Spinal cord (tissue), 10 donors: ENCODE results near the gene USP8. TPM values are rescaled to one million over a fixed set of nuclear protein-coding genes. Genes with fewer than 3 reads are reported as not detected.
"Not testable (repeated sequence)": the region's sequence is repeated elsewhere in the genome, so short reads cannot be mapped to it uniquely, and the experiment has no call there.

Source experiments
- DNase-seq, 6 donors: peaks; one replicate each; pipeline versions ENCODE4 v3.0.0 to v3.0.0-alpha.2; 2013 to 2015; ENCODE audit warnings: low spot score in 6 of 6, low read depth in 4 of 6
- H3K27ac ChIP-seq: one replicate; pipeline ENCODE4 v1.5.1; 2013; ENCODE audit warnings: low read depth, low read length, control low read depth
- H3K27me3 ChIP-seq: one replicate; pipeline ENCODE4 v1.6.1; 2013; ENCODE audit warnings: low read length; ENCODE audit not compliant: control insufficient read depth, insufficient read depth
- H3K36me3 ChIP-seq: one replicate; pipeline ENCODE4 v1.6.1; 2013; ENCODE audit warnings: low read length; ENCODE audit not compliant: control insufficient read depth, insufficient read depth
- H3K4me1 ChIP-seq: one replicate; pipeline ENCODE4 v1.6.1; 2013; ENCODE audit warnings: low read length; ENCODE audit not compliant: control insufficient read depth, insufficient read depth
- H3K4me3 ChIP-seq: one replicate; pipeline ENCODE4 v1.5.1; 2013; ENCODE audit warnings: low read depth, low read length, control low read depth
- H3K9me3 ChIP-seq: one replicate; pipeline ENCODE4 v1.6.1; 2013; ENCODE audit warnings: low read length; ENCODE audit not compliant: control insufficient read depth, insufficient read depth
- WGBS: methylation state at CpG from one replicate; pipeline ENCODE4 v1.1.5; 2013; ENCODE audit warnings: missing lambda C conversion rate; ENCODE audit not compliant: insufficient coverage; 5-methylcytosine and 5-hydroxymethylcytosine counted together
- polyA plus RNA-seq, 2 donors: library from polyadenylated mRNA; unstranded; fragments of 120-200 nt; gene quantifications; one replicate each; pipeline ENCODE4 v1.2.1, GENCODE V29; 2013; ENCODE audit not compliant: insufficient read length in 2 of 2
- total RNA-seq, 2 donors: library from RNA; depleted of rRNA in 1 of 2; stranded (reverse); fragments of 120-200 nt in 1 of 2; fragments of >200 nt in 1 of 2; gene quantifications; one replicate each; pipeline versions ENCODE4 v1.2.3 to v1.2.4, GENCODE V29; 2013 to 2014
- donor health status: healthy.

Gene USP8
- total and polyA plus RNA-seq, 4 donors = 35.7 to 83.6 (median 55.6) TPM

DNA sequence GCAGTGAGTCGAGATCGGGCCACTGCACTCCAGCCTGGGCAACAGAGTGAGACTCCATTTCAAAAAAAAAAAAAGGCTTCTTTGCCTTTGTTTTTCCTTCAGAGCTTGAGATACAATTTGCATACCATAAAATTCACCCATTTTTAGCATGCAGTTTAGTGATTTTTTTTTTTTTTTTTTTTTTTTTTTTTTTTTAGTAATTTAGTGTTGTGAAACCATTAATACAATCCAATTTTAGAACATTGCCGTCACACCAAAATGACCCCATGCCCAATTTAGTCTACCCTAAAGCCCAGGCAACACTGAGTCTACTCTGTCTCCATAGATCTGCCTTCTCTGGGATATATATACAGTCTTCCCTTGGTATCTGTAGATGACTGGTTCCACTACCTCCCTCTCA is 61.2 kb downstream of the USP8 start:
- no peaks in the 10 kb centered on the region for H3K9me3 ChIP-seq
- H3K4me1 ChIP-seq = no peaks in the 10 kb centered on the region
- no CpG with 5 or more reads among the region's 3 CpGs for WGBS
- no peak overlapping the region for H3K4me3 ChIP-seq
- DNase-seq = no peak
- H3K27me3 ChIP-seq = no peaks in the 10 kb centered on the region
- H3K36me3 ChIP-seq = peaks cover 19% of the 10 kb centered on the region
- H3K27ac ChIP-seq = no peak overlapping the region

DNA sequence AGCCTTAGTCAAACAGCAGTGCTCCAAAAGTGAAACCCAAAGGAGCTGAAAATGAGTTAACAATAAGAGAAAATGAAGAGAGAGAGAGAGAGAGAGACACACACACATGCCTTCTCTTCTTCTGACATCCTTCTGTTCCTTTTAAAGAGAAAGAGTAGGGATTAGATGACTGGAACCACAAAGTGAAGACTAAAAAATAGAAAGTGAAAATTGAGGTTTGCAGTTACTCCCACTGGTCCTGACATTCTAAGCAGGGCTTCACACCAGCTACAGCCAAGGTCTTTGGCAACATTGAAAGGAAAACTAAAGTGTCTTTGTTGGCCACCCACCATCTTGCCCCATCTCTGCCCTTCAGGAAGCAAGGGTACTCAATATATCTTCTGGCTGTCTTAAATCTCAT is 63.1 kb downstream of the USP8 start:
- H3K9me3 ChIP-seq = no peaks in the 10 kb centered on the region
- peaks cover 21% of the 10 kb centered on the region for H3K36me3 ChIP-seq
- no peak overlapping the region for H3K4me3 ChIP-seq
- H3K27ac ChIP-seq = no peak overlapping the region
- H3K27me3 ChIP-seq = no peaks in the 10 kb centered on the region
- DNase-seq = no peak
- no peaks in the 10 kb centered on the region for H3K4me1 ChIP-seq

DNA sequence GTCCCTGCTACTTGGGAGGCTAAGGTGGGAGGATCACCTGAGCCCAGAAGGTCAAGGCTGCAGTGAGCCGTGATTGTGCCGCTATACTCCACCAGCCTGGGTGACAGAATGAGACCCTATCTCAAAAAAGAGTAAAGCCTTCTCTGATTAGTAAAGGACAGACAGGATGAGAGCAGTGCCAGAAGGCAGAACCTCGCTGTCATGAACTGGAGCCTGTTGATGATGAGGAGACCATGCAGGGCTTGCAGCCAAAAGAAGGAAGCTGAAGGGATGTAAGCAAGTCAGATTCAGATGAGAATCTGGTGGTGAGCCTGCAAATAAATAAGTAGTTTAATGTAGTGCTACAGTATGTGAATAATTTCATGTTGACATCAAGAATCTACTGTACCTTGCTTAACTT is 69.4 kb downstream of the USP8 start:
- no peak overlapping the region for H3K27ac ChIP-seq
- WGBS = 100% methylated on average over 1 of the region's 3 CpGs
- H3K27me3 ChIP-seq = no peaks in the 10 kb centered on the region
- DNase-seq = no peak
- H3K9me3 ChIP-seq = no peaks in the 10 kb centered on the region
- H3K4me1 ChIP-seq = no peaks in the 10 kb centered on the region
- H3K36me3 ChIP-seq = peaks cover 28% of the 10 kb centered on the region
- no peak overlapping the region for H3K4me3 ChIP-seq

DNA sequence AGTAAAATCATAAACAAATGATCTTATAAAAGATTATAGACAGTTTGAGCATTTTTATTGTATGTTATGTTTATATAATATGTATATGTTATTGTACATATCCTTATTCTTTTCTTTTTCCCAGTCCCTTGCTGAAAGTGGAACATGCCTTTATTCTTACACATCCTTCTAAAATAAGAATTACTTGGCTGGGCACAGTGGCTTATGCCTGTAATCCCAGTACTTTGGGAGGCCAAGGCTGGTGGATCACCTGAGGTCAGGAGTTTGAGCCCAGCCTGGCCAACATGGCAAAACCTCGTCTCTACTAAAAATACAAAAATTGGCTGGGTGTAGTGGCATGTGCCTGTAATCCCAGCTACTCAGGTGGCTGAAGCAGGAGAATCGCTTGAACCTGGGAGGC is 70.3 kb downstream of the USP8 start:
- not testable (repeated sequence) for H3K4me1 ChIP-seq, H3K4me3 ChIP-seq, H3K9me3 ChIP-seq, H3K27ac ChIP-seq, DNase-seq, H3K27me3 ChIP-seq
- peaks cover 26% of the 10 kb centered on the region for H3K36me3 ChIP-seq
- WGBS = no CpG with 5 or more reads among the region's 2 CpGs

DNA sequence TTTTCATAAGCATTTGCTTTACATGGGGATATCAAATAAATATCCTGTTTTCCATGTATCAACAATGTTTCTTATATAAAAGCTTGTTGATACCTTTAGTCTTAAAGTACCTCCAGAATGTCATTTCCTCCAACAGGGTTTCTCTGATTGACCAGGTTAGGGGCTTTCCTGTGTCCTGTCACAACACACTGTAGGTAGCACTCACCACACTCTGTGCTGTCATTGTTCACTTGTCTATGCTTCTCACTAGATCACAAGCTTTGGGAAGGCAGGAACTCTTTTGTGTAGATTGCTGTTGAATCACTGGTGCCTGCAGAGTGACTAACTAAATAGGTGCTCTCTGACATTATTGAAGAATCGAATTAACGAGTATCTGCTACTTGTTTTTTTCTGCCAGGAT is 72.5 kb downstream of the USP8 start:
- no peak overlapping the region for H3K4me3 ChIP-seq
- DNase-seq = no peak
- peaks cover 27% of the 10 kb centered on the region for H3K36me3 ChIP-seq
- no peak overlapping the region for H3K27ac ChIP-seq
- H3K9me3 ChIP-seq = no peaks in the 10 kb centered on the region
- no peaks in the 10 kb centered on the region for H3K4me1 ChIP-seq
- no peaks in the 10 kb centered on the region for H3K27me3 ChIP-seq
- WGBS = 60% methylated on average over 1 of the region's 2 CpGs

DNA sequence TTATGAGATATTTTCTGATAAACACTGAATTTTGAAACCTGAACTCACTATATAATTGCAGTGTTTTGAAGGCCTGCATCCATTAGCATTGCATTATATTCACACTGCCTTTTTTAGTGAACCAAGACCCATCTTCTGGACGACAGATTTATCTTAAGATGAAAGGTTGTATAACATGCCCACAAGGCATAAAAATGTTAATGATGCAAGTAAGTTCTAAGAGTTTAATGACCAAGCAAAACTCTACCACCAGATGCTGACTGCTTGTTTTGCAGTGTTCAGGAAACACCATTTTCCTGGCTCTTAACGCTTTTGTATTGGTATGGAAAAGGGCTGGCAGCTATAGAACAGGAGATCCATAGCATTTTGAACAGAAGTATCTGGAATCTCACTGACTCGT is 76.1 kb downstream of the USP8 start:
- WGBS = no CpG with 5 or more reads among the region's 3 CpGs
- Histone ChIP-seq H3K9me3 (no peaks in the 10 kb centered on the region), H3K4me3 (no peak overlapping the region), H3K27ac (no peak overlapping the region), H3K36me3 (peaks cover 19% of the 10 kb centered on the region), H3K4me1 (no peaks in the 10 kb centered on the region), H3K27me3 (no peaks in the 10 kb centered on the region)
- no peak for DNase-seq

DNA sequence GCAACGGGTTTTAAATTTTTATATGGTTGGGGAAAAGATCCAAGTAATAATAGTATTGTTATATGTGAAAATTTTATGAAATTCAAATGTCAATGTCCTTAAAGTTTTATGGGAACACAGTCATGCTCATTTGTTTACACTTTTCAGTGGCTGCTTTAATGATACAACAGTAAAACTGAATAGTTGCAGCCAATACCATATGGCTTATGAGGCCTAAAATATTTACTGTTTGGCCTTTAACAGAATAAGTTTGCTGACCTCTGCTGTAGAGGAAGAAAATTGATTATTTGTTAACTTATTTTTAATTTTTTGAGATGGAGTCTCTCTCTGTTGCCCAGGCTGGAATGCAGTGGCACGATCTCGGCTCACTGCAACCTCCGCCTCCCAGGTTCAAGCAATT is 77.6 kb downstream of the USP8 start:
- no peak overlapping the region for H3K27ac ChIP-seq
- WGBS = 95% methylated on average over 4 of the region's 4 CpGs
- DNase-seq = no peak
- H3K4me1 ChIP-seq = no peaks in the 10 kb centered on the region
- H3K27me3 ChIP-seq = no peaks in the 10 kb centered on the region
- H3K9me3 ChIP-seq = no peaks in the 10 kb centered on the region
- H3K4me3 ChIP-seq = no peak overlapping the region
- H3K36me3 ChIP-seq = peaks cover 16% of the 10 kb centered on the region

DNA sequence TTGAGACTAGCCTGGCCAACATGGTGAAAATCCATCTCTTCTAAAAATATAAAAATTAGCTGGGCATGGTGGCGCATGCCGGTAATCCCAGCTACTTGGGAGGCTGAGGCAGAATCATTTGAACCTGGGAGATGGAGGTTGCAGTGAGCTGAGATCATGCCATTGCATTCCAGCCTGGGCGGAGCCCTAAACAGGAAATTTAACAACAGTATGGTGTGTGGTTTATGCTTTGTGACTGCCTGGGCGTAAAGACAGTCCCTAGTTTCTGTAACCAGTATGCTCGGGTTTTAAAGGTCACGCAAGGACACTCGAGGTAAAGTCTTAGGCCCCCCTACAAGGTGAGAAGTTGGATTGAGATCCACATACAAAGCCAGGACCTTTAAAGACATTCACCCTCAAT is 78.9 kb downstream of the USP8 start:
- 100% methylated on average over 3 of the region's 7 CpGs for WGBS
- Histone ChIP-seq H3K4me3 (no peak overlapping the region), H3K27me3 (no peaks in the 10 kb centered on the region), H3K9me3 (no peaks in the 10 kb centered on the region), H3K27ac (no peak overlapping the region), H3K36me3 (peaks cover 16% of the 10 kb centered on the region), H3K4me1 (no peaks in the 10 kb centered on the region)
- no peak for DNase-seq

DNA sequence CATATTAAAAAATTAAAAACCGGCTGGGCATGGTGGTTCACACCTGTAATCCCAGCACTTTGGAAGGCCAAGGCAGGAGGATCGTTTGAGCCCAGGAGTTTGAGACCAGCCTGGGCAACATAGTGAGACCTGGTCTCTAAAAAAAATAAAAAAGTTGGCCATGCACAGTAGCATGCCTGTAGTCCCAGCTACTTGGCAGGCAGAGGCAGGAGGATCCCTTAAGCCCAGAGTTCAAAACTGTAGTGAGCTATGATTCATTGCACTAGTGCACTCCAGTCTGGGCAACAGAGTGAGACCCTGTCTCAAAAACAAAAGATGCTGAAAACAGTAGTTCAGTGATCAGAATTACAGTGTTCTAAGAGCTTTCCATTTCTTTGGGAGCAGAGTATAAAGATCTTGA is 81.5 kb downstream of the USP8 start:
- 90% methylated on average over 2 of the region's 2 CpGs for WGBS

DNA sequence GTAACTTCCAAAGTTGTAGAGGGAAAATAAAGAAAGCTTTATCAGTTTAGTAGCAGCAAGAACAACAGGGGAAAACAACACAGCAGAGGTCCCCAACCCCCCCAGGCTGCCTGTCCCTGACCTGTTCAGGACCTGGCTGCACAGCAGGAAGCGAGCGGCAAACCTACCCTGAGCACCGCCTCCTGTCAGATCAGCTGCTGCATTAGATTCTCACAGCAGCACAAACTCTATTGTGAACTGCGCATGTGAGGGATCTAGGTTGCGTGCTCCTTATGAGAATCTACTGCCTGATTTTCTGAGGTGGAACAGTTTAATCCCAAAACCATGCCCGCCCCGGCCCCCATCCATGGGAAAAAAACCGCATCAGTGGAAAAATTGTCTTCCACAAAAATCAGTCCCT is 81.9 kb downstream of the USP8 start:
- Histone ChIP-seq H3K27me3 (no peaks in the 10 kb centered on the region), H3K36me3 (peaks cover 11% of the 10 kb centered on the region), H3K4me1 (no peaks in the 10 kb centered on the region), H3K4me3 (no peak overlapping the region), H3K27ac (no peak overlapping the region), H3K9me3 (peaks cover under 1% of the 10 kb centered on the region)
- WGBS = 71% methylated on average over 7 of the region's 8 CpGs
- no peak for DNase-seq

More for the DNA sequence above, 81.5 kb downstream of the USP8 start:
- not testable (repeated sequence) for DNase-seq, H3K9me3 ChIP-seq, H3K4me1 ChIP-seq, H3K4me3 ChIP-seq, H3K27me3 ChIP-seq, H3K27ac ChIP-seq
- peaks cover 13% of the 10 kb centered on the region for H3K36me3 ChIP-seq
